Epithelial cell of esophagus (primary cell): ENCODE results near the gene DGKE.

Experiments used
- DNase-seq: peaks from one replicate; pipeline ENCODE4 v3.0.0; 2010; ENCODE audit warnings: low read depth
- H3K4me3 ChIP-seq: 2 replicates; pipeline ENCODE4 v1.5.1; 2011; ENCODE audit warnings: mild to moderate bottlenecking, low read length, control low read depth
- CTCF ChIP-seq: IDR thresholded peaks from 2 replicates; pipeline ENCODE4 v1.5.1; 2011; ENCODE audit warnings: low read depth, mild to moderate bottlenecking, low read length, control low read depth, inconsistent platforms; ENCODE audit not compliant: insufficient read depth; ENCODE audit errors: missing control alignments

The DGKE gene

GRCh38 chr17:56810891-56811775, 22.8 kb upstream of the DGKE start:
- no peak overlapping the region for H3K4me3 ChIP-seq
- no peak for TF ChIP-seq CTCF
- DNase-seq = no peak

GRCh38 chr17:56812901-56813388, 21.0 kb upstream of the DGKE start:
- no peak for TF ChIP-seq CTCF
- H3K4me3 ChIP-seq = no peak overlapping the region
- DNase-seq = no peak

- no peak overlapping the region for H3K4me3 ChIP-seq
- peak; percentile 53 for DNase-seq
These were observed 18.2 kb upstream of the DGKE start for GRCh38 chr17:56815711-56816110.

GRCh38 chr17:56817066-56817465, 16.9 kb upstream of the DGKE start:
- no peak for DNase-seq
- H3K4me3 ChIP-seq = no peak overlapping the region
- TF ChIP-seq CTCF = no peak

More at GRCh38 chr17:56815711-56816110, 18.2 kb upstream of the DGKE start:
- no peak for TF ChIP-seq CTCF

GRCh38 chr17:56819030-56819429, 14.9 kb upstream of the DGKE start:
- H3K4me3 ChIP-seq = no peak overlapping the region
- no peak for TF ChIP-seq CTCF
- no peak for DNase-seq

- TF ChIP-seq CTCF = peak; percentile 87
- no peak overlapping the region for H3K4me3 ChIP-seq
- peak; percentile 78 for DNase-seq
These were observed 14.4 kb upstream of the DGKE start for GRCh38 chr17:56819431-56820145.

GRCh38 chr17:56820207-56820606, 13.7 kb upstream of the DGKE start:
- no peak for TF ChIP-seq CTCF
- H3K4me3 ChIP-seq = no peak overlapping the region
- DNase-seq = no peak
